GM12892 (cell line): ENCODE measurements around the gene AKAP13.

Experiments used
- DNase-seq: peaks from one replicate; pipeline ENCODE4 v3.0.0; 2011; ENCODE audit not compliant: insufficient read length
- FAIRE-seq: peaks from 2 replicates; lab custom pipeline; 2011; peaks lifted over from hg19 to GRCh38; lab: Jason Lieb, UNC
- POLR2A ChIP-seq: IDR thresholded peaks from 2 replicates; pipeline ENCODE4 v1.6.1; 2011; ENCODE audit warnings: low read depth, low read length, control low read depth
- POLR2AphosphoS5 ChIP-seq: IDR thresholded peaks from 2 replicates; pipeline ENCODE4 v1.6.1; 2011; ENCODE audit warnings: low read depth, low read length, control low read depth
- TAF1 ChIP-seq: IDR thresholded peaks from 2 replicates; pipeline ENCODE4 v1.6.1; 2011; ENCODE audit warnings: low read depth, mild to moderate bottlenecking, control low read depth, low read length, borderline replicate concordance

AKAP13 gene

DNA sequence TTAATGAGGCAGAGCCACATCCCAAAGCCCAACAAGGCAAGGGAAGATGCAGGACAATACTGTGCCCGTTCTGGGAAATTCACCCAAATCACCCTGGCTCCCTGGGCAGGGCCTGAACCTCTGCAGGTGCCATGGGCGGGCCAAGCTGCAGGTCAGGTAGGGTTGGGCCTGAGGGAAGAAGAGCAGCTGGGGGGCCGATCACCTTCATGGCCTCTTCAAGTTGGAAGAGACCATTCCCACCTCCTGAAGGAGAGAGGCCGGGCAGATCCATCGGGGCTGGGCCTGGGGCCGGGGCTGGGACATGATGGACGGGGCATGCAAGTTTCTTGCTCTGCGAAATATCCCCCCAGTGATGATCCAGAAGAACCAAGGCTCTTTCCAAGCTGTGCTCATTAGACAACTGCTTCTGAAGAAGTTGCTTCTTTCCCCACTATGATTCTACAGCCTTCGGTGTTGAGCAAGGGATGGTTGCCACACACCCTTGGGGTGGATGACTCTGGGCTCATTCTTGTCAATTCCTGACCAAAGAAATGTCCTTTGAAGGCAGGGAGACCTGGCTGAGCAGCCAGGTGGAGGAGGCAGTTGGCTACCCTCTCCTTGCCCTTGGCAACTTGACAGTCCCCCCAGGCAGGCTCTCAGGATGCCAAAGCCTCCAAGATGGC, 376.1 kb downstream of the AKAP13 start:
- DNase-seq = no peak
- TF ChIP-seq TAF1 = no peak
- no peak for TF ChIP-seq POLR2AphosphoS5
- no peak for TF ChIP-seq POLR2A
- no peak for FAIRE-seq

DNA sequence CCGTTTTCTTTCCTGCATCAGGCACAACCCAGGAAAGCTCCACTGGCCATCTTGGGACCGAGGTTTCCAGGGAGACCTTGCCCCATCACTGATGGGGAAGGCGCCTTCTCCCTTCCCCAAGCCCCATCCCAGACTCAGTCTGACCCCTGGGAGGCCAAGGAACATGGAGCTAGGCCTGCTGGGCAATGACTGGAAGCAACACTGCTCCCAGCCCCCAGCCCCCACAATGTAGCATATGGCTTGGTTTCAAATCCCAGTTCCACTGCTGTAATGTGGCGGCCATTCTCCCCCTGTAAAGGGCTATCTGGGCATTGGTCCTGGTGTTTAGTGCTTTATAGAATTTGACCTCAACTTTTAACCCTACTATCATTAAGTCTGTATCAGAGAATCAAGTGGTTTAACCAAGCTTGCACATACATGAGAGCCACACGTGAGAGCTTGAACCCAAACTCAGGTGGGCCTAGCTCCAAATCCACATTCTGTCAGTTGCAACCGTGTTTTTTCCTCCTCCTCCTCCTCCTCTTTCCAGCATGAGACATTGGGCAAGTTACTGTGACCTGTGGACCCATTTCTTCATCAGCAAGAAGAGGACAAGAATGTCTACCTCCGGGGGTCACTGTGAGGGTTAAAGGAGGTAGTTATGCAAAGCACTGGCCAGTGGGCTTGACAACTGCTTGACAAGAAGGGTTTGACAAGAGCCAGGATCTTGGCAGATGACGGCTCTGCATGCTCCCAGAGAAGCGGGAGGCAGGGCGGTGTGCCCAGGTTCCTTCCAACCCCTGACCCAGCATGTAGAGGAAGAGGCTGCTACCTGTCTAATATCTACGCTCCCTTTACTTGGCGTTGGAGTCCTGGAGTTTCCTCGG, 376.9 kb downstream of the AKAP13 start:
- no peak for FAIRE-seq
- no peak for DNase-seq
- no peak for TF ChIP-seq POLR2AphosphoS5
- TF ChIP-seq POLR2A = no peak

DNA sequence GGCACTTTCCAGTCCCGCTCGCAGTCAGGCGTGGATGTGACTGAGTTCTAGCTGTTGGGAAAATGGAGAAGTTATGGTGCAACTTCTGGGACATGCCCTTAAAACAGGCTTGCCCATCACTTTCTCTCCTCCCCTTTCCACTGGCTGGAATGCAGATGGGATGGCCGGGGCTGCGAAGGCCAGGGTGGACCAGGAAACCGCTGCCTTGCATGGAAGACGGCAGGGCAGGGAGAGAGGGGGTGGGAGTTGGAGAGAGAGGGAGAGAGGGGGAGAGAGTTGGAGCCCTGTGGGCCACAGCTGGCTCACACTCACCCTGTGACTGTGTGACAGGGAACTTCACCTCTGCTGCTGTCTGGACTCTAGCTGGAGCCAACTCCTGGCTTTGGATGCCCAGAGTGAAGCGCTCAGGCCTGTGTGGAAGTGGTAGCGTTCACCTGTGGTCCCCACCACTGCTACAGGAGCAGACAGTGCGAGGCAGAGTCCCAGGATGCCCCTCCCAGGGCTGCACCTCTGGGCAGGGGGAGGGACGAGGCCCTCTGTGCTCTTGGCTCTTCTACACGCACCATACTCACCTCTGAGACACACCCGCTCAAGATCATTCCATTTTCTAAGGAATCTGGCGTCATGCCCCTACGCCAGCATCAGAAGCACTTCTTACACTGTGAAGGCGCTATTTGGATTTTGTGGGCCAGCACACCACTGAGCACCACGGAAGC, 377.7 kb downstream of the AKAP13 start:
- DNase-seq (no peak), FAIRE-seq (no peak)
- TF ChIP-seq POLR2AphosphoS5 = no peak
- no peak for TF ChIP-seq POLR2A
- no peak for TF ChIP-seq TAF1

DNA sequence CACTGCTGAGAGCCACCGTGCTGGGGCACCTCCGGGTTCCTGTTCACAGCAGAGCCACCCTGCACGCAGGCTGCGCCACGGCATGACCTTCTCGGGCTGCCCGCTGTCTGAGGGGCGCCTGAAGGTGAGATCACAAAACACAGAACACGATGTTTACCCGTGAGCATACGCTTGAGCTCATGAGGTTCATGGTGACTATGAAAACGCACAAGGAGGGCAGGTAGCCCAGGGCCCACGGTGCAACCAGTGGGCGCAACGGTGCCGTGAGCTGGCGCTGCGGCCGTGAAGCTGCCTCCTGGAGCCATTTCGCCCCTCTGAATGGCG, 378.2 kb downstream of the AKAP13 start:
- no peak for TF ChIP-seq TAF1
- no peak for TF ChIP-seq POLR2AphosphoS5
- TF ChIP-seq POLR2A = no peak
- no peak for FAIRE-seq
- DNase-seq = no peak

DNA sequence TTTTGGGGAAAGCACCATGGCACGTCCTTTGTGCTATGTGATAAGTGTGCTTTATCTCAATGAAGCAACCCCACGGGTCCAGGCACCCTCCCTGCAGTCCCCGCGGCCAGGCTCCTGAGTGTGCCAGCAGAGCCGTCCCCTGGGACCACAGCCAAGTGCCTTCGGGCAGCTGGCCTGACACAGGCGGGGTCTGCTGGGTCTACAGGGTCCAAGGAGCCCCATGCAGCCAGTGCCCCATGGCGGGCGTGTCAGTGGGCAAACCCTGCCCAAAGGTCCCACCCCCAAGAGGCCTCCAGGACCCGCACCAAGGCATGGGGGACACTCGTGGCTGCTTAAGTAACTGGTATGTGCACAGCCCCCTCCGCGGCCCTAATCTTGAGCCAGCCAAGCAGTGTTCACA, 379.0 kb downstream of the AKAP13 start:
- DNase-seq = no peak
- no peak for TF ChIP-seq TAF1
- no peak for TF ChIP-seq POLR2AphosphoS5
- TF ChIP-seq POLR2A = no peak
- FAIRE-seq = no peak

DNA sequence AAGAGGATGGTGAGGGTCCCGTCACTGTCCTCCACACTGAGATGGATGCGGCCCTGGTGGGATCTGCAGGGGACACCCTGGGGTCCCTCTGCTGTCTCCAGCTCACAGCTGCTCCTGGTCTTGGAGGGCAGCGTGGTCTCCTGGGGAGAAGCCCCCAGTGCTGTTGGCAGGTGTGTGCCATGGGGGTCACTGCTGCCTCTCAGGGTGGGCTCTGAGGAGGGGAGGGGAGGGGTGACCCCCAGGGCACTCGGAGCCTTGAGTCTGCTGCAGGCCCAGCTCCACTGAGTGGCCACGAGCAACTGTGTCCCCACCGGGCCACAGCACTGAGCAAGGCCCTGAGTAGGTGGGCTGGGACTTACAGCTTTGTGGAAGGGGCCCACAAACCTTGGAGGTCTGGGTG, 379.6 kb downstream of the AKAP13 start:
- FAIRE-seq (no peak), DNase-seq (no peak)
- TF ChIP-seq POLR2AphosphoS5 = no peak
- TF ChIP-seq POLR2A = no peak
- TF ChIP-seq TAF1 = no peak

DNA sequence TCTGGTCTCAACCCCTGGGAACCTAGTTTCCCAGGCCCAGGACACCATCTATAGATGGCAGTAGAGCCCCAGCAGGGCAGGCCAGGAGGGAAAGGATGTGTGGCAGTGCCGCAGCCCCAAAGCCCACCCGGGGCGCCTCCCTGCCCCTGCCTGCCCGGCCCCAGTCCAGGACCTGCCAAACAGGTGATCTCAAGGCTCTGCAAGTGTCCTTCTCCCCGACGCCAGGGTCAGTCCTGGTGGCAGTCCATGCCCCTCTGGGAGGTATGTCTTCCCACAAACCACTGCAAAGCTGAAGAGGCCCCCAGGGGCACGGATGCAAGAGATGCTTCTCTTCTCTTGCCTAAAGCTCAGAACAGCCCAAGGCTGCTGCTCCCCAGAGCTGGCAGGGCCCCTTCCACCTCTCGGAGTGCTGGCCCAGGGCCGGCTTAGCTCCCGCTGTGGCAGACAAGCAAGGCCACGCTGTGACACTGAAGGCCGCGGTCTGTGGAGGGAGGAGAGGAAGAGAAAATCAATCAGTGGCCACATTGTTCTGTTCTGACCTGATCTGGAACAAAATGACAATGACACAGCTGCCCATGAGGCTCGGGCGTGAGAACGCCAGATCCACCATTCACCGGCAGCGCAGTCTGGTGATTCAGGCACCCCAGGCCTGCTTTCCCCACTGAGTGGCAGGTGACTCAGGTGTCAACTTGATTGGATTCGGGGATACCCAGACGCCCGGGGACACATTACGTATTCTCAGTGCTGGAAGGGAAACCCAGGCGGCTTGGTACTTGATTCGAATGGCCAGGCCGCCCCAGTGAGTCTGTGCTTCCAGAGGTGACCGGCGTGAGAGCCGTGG, 380.3 kb downstream of the AKAP13 start:
- no peak for TF ChIP-seq TAF1
- no peak for TF ChIP-seq POLR2AphosphoS5
- no peak for TF ChIP-seq POLR2A
- no peak for DNase-seq
- no peak for FAIRE-seq

DNA sequence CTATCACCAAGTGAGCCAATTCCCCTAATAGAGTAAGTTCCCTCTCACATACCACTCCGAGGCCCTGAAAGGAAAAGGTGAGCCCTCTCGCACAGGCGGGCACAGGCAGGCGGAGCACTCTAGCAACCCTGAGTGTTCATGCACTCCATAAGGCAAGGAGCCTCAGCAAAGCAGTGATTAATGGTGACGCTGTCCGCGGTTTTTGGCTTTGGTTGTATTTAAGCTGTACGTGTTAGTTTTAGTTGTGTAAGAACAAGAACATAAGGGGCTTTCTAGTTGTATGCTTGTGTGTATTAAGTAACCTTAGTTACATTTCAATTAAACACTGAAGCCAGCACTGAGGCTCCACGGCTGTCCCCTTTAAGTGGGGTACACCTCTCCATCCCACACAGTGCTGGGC, 381.2 kb downstream of the AKAP13 start:
- FAIRE-seq = no peak
- DNase-seq = no peak
- TF ChIP-seq TAF1 = no peak
- no peak for TF ChIP-seq POLR2AphosphoS5
- no peak for TF ChIP-seq POLR2A

DNA sequence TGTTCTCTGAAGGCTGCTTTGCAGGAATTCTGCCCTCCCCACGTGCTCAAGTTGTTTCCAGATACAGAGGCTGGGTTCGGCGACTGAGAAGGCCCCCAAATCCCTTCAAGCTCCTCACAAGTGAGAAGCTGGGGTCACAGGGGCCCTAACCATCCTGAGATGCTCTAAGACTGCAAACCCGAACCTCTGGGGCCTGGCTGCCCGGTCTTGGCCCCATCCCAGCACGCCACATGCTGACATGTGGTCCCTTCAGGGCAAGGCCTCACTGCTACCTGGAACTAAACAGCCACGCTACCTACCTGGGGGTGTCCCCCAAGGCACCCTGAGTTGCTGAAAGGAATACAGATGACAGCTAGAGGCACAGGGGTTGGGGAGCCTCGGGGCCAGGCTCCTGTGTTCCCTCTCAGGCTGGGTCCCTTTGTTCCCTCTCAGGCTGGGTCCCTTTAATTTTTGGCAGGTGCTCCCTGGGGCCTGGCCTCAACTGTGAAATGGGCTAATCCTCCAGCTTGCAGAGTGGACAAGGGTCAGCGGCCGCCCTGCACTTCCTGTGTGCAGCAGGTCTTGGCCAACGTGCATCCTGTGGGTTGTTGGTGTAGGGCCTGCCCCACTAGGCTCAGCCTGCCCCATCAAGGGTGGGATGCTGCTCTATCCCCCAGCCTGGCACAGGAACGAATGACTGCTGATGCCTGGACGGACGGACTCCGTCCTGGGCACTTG, 381.8 kb downstream of the AKAP13 start:
- FAIRE-seq = no peak
- TF ChIP-seq POLR2AphosphoS5 = no peak
- TF ChIP-seq TAF1 = no peak
- no peak for TF ChIP-seq POLR2A

DNA sequence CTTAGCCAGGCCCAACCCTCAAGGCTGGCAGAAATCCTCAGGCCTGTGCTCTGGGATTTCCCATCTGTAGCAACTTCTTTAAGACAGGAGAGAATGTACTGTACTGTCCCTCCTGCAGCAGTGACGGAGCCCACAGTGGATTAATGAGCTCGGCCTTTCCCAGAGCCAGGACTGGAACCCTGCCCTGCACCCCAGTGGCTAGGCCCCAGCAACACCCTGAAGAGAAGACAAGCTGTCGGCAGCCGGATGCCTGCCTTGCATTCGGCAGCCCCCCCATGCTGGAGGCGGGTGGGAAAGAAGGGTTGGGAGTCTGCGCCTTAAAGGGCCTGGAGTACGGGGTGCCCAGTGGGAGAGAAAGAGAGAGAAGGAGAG, 382.3 kb downstream of the AKAP13 start:
- no peak for DNase-seq
- no peak for FAIRE-seq
- no peak for TF ChIP-seq POLR2A
- no peak for TF ChIP-seq POLR2AphosphoS5
- TF ChIP-seq TAF1 = no peak

More for the DNA sequence above, 381.8 kb downstream of the AKAP13 start:
- DNase-seq = no peak

DNA sequence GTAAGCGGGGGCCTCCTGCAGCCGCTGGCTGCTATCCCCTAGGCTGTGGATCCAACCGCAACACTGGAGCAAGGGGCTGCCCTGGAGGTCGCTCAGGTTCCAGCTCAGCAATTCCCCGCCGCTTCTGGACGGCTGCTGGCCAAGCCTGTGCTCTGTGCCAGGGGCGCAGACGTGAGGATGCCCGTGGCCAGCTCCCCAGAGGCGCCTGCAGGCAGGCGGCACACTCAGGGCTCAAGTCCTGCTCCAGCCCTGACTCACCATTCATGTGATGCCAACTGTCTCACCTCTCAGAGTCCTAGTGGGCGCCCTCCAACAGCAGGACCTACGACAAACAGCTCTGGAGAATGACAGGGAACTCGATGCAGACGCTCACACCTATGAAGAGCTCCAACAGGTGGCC, 382.8 kb downstream of the AKAP13 start:
- TF ChIP-seq TAF1 (no peak), POLR2A (no peak), POLR2AphosphoS5 (no peak)
- DNase-seq (no peak), FAIRE-seq (no peak)
